Liver (tissue), 9 donors: Measurements from ENCODE around the gene NFKB2. TPM values are rescaled to one million over a fixed set of nuclear protein-coding genes. Genes with fewer than 3 reads are reported as not detected.

ENCODE experiments used
- DNase-seq: peaks from one replicate; pipeline ENCODE4 v3.0.0-alpha.2; 2017; ENCODE audit warnings: low spot score
- H3K27ac ChIP-seq, 2 donors: one replicate each; pipeline ENCODE4 v1.7.0; 2013; ENCODE audit warnings: inconsistent platforms in 2 of 2, low read length in 2 of 2, control low read depth in 1 of 2, low read depth in 1 of 2, mild to moderate bottlenecking in 1 of 2
- H3K27me3 ChIP-seq, 4 donors: one replicate each; pipeline versions ENCODE4 v1.6.1 to v1.7.0; 2013; ENCODE audit warnings: low read length in 3 of 4, inconsistent platforms in 1 of 4, mild to moderate bottlenecking in 1 of 4, moderate library complexity in 1 of 4; ENCODE audit not compliant: control insufficient read depth in 4 of 4, insufficient read depth in 4 of 4
- H3K36me3 ChIP-seq, 4 donors: one replicate each; pipeline versions ENCODE4 v1.6.1 to v1.7.0; 2013; ENCODE audit warnings: low read length in 3 of 4, mild to moderate bottlenecking in 3 of 4, low read depth in 1 of 4, moderate library complexity in 1 of 4; ENCODE audit not compliant: control insufficient read depth in 4 of 4, insufficient read depth in 3 of 4
- H3K4me1 ChIP-seq, 4 donors: one replicate each; pipeline versions ENCODE4 v1.6.1 to v1.7.0; 2013; ENCODE audit warnings: low read length in 3 of 4, mild to moderate bottlenecking in 3 of 4, moderate library complexity in 1 of 4; ENCODE audit not compliant: control insufficient read depth in 4 of 4, insufficient read depth in 4 of 4
- H3K4me3 ChIP-seq, 3 donors: one replicate each; pipeline versions ENCODE4 v1.6.1 to v1.7.0; 2013; ENCODE audit warnings: low read length in 3 of 3, control low read depth in 1 of 3, low read depth in 1 of 3, mild to moderate bottlenecking in 1 of 3
- H3K9ac ChIP-seq, 2 donors: one replicate each; pipeline ENCODE4 v1.7.0; 2013; ENCODE audit warnings: low read length in 2 of 2, mild to moderate bottlenecking in 2 of 2, moderate library complexity in 2 of 2, control low read depth in 1 of 2, low read depth in 1 of 2
- H3K9me3 ChIP-seq, 4 donors: one replicate each; pipeline versions ENCODE4 v1.6.1 to v1.7.0; 2013; ENCODE audit warnings: low read length in 3 of 4; ENCODE audit not compliant: control insufficient read depth in 4 of 4
- ATF3 ChIP-seq: IDR thresholded peaks from 2 replicates; pipeline ENCODE4 v1.6.1; 2016; ENCODE audit warnings: antibody characterized with exemption
- CTCF ChIP-seq: fragments of 150-350 bp; IDR thresholded peaks from 2 replicates; pipeline ENCODE4 v1.5.1; 2017; ENCODE audit warnings: improper control_type of control experiment, low read depth, low read length; ENCODE audit not compliant: missing input control
- EGR1 ChIP-seq, 2 donors: IDR thresholded peaks; 2 replicates each; pipeline ENCODE4 v1.6.1; 2016 to 2018; ENCODE audit warnings: antibody characterized with exemption in 2 of 2, low read depth in 2 of 2
- FOXA1 ChIP-seq: IDR thresholded peaks from 2 replicates; pipeline ENCODE4 v1.6.1; 2016; ENCODE audit warnings: antibody characterized with exemption
- GABPA ChIP-seq, 2 donors: IDR thresholded peaks in 1 of 2; conservative IDR thresholded peaks in 1 of 2; 2 replicates each; pipeline ENCODE4 v1.6.1; 2016; ENCODE audit warnings: antibody characterized with exemption in 2 of 2, mild to moderate bottlenecking in 1 of 2, moderate library complexity in 1 of 2
- JUND ChIP-seq, 2 donors: IDR thresholded peaks; 2 replicates each; pipeline ENCODE4 v1.6.1; 2016; ENCODE audit warnings: antibody characterized with exemption in 2 of 2
- MAX ChIP-seq: IDR thresholded peaks from 2 replicates; pipeline ENCODE4 v1.6.1; 2016; ENCODE audit warnings: antibody characterized with exemption
- NR2F2 ChIP-seq: IDR thresholded peaks from 2 replicates; pipeline ENCODE4 v1.6.1; 2016; ENCODE audit warnings: antibody characterized with exemption
- RAD21 ChIP-seq, 2 donors: IDR thresholded peaks; 2 replicates each; pipeline ENCODE4 v1.6.1; 2016; ENCODE audit warnings: antibody characterized with exemption in 2 of 2, mild to moderate bottlenecking in 2 of 2
- ZBTB33 ChIP-seq: IDR thresholded peaks from 2 replicates; pipeline ENCODE4 v1.6.1; 2016; ENCODE audit warnings: antibody characterized with exemption
- WGBS: extraction: QIAGEN DNeasy Blood & Tissue Kit; methylation state at CpG from one replicate; pipeline ENCODE4 v1.1.7; 2013; 5-methylcytosine and 5-hydroxymethylcytosine counted together
- polyA plus RNA-seq, 2 donors: library from polyadenylated mRNA; stranded (reverse) in 1 of 2; unstranded in 1 of 2; fragments of 200-250 nt in 1 of 2; fragments of >200 nt in 1 of 2; fragmentation: Nextera tagmentation in 1 of 2; extraction: Ambion mirVana in 1 of 2; gene quantifications; one replicate each; pipeline versions ENCODE4 v1.2.1 to v1.2.3, GENCODE V29; 2013 to 2015
- total RNA-seq, 2 donors: library from RNA; depleted of rRNA; stranded (reverse); fragments of >200 nt; gene quantifications; one replicate each; pipeline ENCODE4 v1.2.3, GENCODE V29; 2014
- donor health status: healthy.
- donor health status: healthy.
- donor health status: healthy.
- donor health status: healthy.
- donor health status: healthy.

NFKB2 gene
- total and polyA plus RNA-seq, 4 donors = 1.8 to 8.5 (median 7.1) TPM

GRCh38 chr10:102347236-102347828 is 48.2 kb upstream of the NFKB2 start:
- Histone ChIP-seq H3K4me3 (no peak overlapping the region), H3K36me3 (peaks cover 8 to 23% (median 13%) of the 10 kb centered on the region in 4 donors), H3K9me3 (no peaks in the 10 kb centered on the region), H3K27ac (no peak overlapping the region), H3K27me3 (no peaks in the 10 kb centered on the region), H3K4me1 (peaks cover 0 to 2% (median 0%) of the 10 kb centered on the region in 4 donors), H3K9ac (no peak overlapping the region)
- no peak for TF ChIP-seq JUND (IDR thresholded peaks at IDR 0.05)
- no peak for TF ChIP-seq ZBTB33
- peak; percentile 43 for TF ChIP-seq CTCF
- TF ChIP-seq ATF3 = no peak
- no peak for TF ChIP-seq EGR1 (IDR thresholded peaks at IDR 0.05; ENCODE audit: low read depth in 2 of 2)
- no peak for TF ChIP-seq GABPA (IDR thresholded peaks at IDR 0.05 in 1 of 2, conservative IDR thresholded peaks at IDR 0.05 in 1 of 2)
- TF ChIP-seq FOXA1 = no peak
- TF ChIP-seq RAD21 (IDR thresholded peaks at IDR 0.05) = peak; percentile 70 to 83
- no peak for DNase-seq
- 72% methylated on average over 2 of the region's 2 CpGs for WGBS

- no peak overlapping the region for H3K27ac ChIP-seq
- no peaks in the 10 kb centered on the region for H3K27me3 ChIP-seq
- 89% methylated on average over 7 of the region's 7 CpGs for WGBS
- peaks cover 17 to 54% (median 35%) of the 10 kb centered on the region in 4 donors for H3K36me3 ChIP-seq
- DNase-seq = peak; percentile 76
- H3K4me1 ChIP-seq = no peaks in the 10 kb centered on the region
- no peak overlapping the region for H3K9ac ChIP-seq
- H3K4me3 ChIP-seq = no peak overlapping the region
- TF ChIP-seq MAX (no peak), RAD21 (IDR thresholded peaks at IDR 0.05) (peak; percentile 84 to 90), NR2F2 (no peak), CTCF (peak; percentile 78)
- H3K9me3 ChIP-seq = no peaks in the 10 kb centered on the region
These were observed 43.3 kb upstream of the NFKB2 start for GRCh38 chr10:102352066-102352715.
